NCI-H460 (cell line): ENCODE results near the gene LCN10. TPM values are rescaled to one million over a fixed set of nuclear protein-coding genes. Genes with fewer than 3 reads are reported as not detected.
"Not testable (repeated sequence)": the region's sequence is repeated elsewhere in the genome, so short reads cannot be mapped to it uniquely, and the experiment has no call there.

Experiments
- DNase-seq: peaks from one replicate; pipeline ENCODE4 v3.0.0-alpha.2; 2016; ENCODE audit warnings: low read depth; ENCODE audit errors: extremely low read depth
- total RNA-seq: library from RNA; depleted of rRNA; stranded (reverse); fragments of >200 nt; shearing (Covaris generic); gene quantifications from 2 replicates; pipeline ENCODE4 v1.2.3, GENCODE V29; 2014

Gene LCN10
- total RNA-seq, 1 experiment from 2014 or later: not detected

- not testable (repeated sequence) for DNase-seq
Measured at GRCh38 chr9:136755302-136756133, 12.8 kb upstream of the LCN10 start.

GRCh38 chr9:136754626-136755301, 12.0 kb upstream of the LCN10 start:
- no peak for DNase-seq

GRCh38 chr9:136754059-136754572, 11.4 kb upstream of the LCN10 start:
- no peak for DNase-seq

- no peak for DNase-seq
Measured at GRCh38 chr9:136753371-136754058, 10.8 kb upstream of the LCN10 start.

GRCh38 chr9:136751814-136752213, 9.1 kb upstream of the LCN10 start:
- no peak for DNase-seq

- DNase-seq: no peak
Measured at GRCh38 chr9:136751244-136751643, 8.5 kb upstream of the LCN10 start.

GRCh38 chr9:136750526-136750925, 7.8 kb upstream of the LCN10 start:
- DNase-seq: no peak

- no peak for DNase-seq
Measured at GRCh38 chr9:136748666-136749611, 6.2 kb upstream of the LCN10 start.

GRCh38 chr9:136748201-136748600, 5.5 kb upstream of the LCN10 start, which contains the start of gene LCN6:
Gene LCN6 (minus strand): TSS chr9:136748525. CDS start chr9:136748483, 42 bp downstream.
- no peak for DNase-seq

- DNase-seq: no peak
Measured at GRCh38 chr9:136747161-136748060, 4.7 kb upstream of the LCN10 start.

GRCh38 chr9:136746621-136747020, 3.9 kb upstream of the LCN10 start:
- DNase-seq: no peak

GRCh38 chr9:136746155-136746490, 3.4 kb upstream of the LCN10 start:
- DNase-seq: no peak

- no peak for DNase-seq
Measured at GRCh38 chr9:136745389-136746154, 2.8 kb upstream of the LCN10 start.

GRCh38 chr9:136744773-136745172, 2.0 kb upstream of the LCN10 start:
- no peak for DNase-seq

GRCh38 chr9:136743639-136744211, 985 bp upstream of the LCN10 start:
- DNase-seq: no peak

GRCh38 chr9:136741883-136742571, 713 bp downstream of the LCN10 start:
- DNase-seq: no peak
